Spleen (tissue), 7 donors: ENCODE measurements around the gene BATF.

Experiments used
- POLR2A ChIP-seq, 3 donors: fragments of 450-650 bp; IDR thresholded peaks; one replicate each; pipeline ENCODE4 v1.5.1; 2017; ENCODE audit warnings: antibody characterized with exemption in 3 of 3, mild to moderate bottlenecking in 1 of 3
- TF ChIP-seq, protein P1 (sequence below), 11 experiments: fragments of 200-600 bp in 7 of 11; fragments of 450-650 bp in 4 of 11; sonication (generic) in 4 of 11; IDR thresholded peaks in 8 of 11; conservative IDR thresholded peaks in 3 of 11; 1 replicate in 7 of 11; 2 replicates in 4 of 11; pipeline versions ENCODE4 v1.4.0 to v1.8.0; 2016 to 2021; ENCODE audit warnings: antibody characterized with exemption in 11 of 11, inconsistent platforms in 4 of 11, mild to moderate bottlenecking in 1 of 11
- donor health status: DM: no; HTN: no; CAD: no; lungs with moderate emphysema.
- donor health status: DM: no; HTN: no; CAD: no.
- donor health status: DM: no; HTN: no; CAD: no.

DNA sequence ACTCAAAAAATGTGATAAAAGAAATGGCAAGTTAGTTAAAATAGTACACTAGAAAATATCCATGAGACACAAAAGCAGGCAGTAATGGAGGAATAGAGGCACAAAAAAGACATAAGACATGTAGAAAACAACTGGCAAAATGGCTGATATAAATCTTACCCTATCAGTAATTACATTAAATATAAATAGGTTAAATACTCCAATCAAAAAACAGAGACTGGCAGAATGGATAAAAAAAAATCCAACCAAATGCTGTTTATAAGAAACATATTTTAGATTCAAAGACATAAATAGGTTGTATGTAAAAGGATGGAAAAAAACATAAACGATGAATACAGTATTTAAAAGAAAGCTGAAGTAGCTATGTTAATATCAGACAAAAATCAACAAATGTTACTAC lies 15.3 kb upstream of the BATF start:
- TF ChIP-seq, protein P1, sequence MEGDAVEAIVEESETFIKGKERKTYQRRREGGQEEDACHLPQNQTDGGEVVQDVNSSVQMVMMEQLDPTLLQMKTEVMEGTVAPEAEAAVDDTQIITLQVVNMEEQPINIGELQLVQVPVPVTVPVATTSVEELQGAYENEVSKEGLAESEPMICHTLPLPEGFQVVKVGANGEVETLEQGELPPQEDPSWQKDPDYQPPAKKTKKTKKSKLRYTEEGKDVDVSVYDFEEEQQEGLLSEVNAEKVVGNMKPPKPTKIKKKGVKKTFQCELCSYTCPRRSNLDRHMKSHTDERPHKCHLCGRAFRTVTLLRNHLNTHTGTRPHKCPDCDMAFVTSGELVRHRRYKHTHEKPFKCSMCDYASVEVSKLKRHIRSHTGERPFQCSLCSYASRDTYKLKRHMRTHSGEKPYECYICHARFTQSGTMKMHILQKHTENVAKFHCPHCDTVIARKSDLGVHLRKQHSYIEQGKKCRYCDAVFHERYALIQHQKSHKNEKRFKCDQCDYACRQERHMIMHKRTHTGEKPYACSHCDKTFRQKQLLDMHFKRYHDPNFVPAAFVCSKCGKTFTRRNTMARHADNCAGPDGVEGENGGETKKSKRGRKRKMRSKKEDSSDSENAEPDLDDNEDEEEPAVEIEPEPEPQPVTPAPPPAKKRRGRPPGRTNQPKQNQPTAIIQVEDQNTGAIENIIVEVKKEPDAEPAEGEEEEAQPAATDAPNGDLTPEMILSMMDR (IDR thresholded peaks at IDR 0.05 in 8 of 11, conservative IDR thresholded peaks at IDR 0.05 in 3 of 11) = no peak
- no peak for TF ChIP-seq POLR2A (IDR thresholded peaks at IDR 0.05)
